HTR-8/SVneo (cell line): Measurements from ENCODE around the gene USP9X.
"Not testable (repeated sequence)": the region's sequence is repeated elsewhere in the genome, so short reads cannot be mapped to it uniquely, and the experiment has no call there.

Experiments
- DNase-seq: peaks from one replicate; pipeline ENCODE4 v3.0.0; 2011; ENCODE audit warnings: low spot score, mixed read lengths; ENCODE audit not compliant: insufficient read length
- FAIRE-seq: peaks from 2 replicates; lab custom pipeline; 2011; peaks lifted over from hg19 to GRCh38; lab: Jason Lieb, UNC

USP9X gene

DNA sequence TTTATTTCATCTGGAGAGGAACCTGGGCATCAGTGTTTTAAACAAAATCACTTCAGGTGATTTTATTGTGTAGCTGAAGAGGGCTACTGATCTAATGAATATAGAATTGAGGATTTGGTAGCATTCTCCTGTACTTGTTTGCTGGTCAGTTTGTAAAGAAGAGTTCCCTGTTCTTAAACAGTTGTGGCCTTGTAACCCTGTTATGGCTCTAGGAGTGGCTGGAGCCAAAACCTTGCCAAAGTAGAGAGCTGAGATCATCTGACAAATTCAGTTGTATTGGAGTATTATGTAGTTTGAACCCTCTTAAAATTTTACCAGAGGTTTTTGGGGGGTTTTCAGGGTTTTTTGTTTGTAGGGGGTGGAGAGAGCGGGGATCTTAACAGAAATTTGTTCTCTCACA lies 36.5 kb downstream of the USP9X start:
- DNase-seq (no peak), FAIRE-seq (no peak)

DNA sequence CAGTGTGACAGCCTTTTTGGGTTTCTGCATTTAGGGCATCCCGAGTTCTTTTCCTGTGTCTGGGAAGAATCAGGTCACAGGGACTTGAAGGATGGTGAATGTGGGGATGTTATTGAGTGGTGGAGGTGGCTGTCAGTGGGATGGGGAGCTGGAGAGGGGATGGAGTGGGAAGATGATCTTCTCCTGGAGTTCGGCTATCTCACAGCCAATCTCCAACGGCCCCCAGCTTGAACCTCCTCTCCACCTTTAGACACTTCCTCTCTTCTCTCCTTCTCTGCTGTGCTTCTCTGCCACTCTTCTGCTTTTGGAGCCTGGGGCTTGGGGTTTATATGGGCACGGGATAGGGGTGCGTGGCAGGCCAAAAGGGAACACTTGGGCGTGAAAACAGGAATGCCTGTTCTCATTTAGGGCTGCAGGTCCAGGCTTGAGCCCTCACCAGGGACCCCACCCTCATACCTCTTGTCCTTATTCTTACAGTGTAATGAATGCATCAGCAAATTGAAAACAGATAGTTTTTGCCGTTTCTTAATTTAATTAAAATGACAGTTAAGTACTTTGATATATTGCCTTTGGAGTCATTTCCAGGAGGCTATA lies 37.5 kb downstream of the USP9X start:
- DNase-seq = no peak
- no peak for FAIRE-seq

DNA sequence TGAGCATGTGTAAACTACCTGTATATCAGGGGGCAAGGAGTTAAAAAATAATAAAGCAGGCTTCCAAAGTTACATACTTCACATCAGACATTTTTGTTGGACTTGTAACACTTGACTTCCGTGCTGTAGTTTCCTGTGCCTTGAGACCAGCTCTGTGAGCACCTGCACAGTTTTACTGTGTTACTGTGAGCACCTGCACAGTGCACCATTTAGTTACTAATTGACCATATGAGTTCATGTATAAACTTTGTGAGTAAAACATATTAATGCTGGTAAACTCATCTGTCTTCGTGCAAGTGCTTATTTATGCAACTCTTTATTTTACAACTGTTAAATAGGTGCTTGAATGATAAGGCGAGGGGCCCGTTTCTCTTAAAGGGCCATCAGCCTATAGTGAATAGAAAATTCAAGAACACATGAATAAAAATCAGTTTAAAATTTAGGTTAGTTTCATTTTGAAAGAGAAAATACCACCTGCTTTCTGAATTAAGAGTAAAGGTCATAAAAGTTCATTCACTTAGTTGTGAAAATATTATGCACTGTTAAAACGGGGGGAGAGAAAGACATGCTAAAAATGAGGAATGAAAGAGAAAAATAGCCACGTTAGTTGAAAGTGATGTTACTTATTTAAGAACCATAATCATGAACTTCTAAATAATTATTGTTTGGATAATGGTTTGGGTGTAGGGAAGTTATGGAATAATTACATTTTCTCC lies 42.4 kb downstream of the USP9X start:
- DNase-seq (no peak), FAIRE-seq (no peak)

DNA sequence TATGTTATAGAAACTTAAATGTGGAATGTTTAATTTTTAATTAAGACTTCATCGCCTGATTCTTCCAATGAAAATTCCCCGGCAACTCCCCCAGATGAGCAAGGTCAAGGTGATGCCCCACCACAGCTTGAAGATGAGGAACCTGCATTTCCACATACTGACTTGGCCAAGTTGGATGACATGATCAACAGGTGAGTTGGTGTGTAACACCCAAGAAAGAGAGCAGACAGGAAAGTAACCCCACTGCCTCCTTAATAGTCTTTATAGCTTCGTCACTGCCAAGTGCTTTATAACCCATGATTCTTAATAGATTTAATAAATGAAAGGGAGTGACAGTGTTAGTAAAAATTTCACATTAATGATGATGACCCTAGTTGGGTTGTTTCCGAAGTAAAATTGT lies 43.7 kb downstream of the USP9X start:
- no peak for FAIRE-seq

DNA sequence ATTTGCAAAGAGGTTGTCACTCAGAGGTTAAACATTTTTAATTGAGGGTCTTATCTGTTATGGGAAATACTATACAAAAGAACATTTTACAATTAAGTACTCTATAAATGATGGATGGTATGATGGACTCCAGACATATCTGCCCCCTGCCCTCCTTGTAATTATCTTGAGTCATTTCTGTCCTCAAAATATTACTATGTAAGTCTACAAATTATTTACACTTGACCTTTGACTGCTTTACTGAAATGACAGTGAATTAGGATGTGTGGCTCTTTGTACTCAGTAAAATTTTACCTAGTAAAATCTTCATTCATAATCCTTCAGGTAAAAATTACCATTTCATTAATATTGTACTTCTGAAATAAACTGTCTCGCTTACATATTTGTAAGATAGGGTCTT lies 46.5 kb downstream of the USP9X start:
- no peak for FAIRE-seq
- DNase-seq = no peak

More for the DNA sequence above, 43.7 kb downstream of the USP9X start:
- no peak for DNase-seq

DNA sequence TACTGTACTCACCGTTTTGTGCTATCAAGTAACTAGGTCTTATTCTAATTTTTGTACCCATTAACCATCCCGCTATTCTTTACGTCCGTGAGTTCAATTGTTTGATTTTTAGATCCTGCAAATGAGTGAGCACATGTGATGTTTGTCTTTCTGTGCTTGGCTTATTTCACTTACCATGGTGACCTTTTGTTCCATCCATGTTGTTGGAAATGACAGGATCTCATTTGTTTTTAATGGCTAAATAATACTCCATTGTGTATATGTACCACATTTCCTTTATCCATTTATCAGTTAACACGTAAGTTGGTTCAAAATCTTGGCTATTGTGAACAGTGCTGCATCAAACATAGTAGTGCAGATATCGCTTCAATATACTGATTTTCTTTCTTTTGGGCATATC lies 48.3 kb downstream of the USP9X start:
- FAIRE-seq = no peak
- no peak for DNase-seq

DNA sequence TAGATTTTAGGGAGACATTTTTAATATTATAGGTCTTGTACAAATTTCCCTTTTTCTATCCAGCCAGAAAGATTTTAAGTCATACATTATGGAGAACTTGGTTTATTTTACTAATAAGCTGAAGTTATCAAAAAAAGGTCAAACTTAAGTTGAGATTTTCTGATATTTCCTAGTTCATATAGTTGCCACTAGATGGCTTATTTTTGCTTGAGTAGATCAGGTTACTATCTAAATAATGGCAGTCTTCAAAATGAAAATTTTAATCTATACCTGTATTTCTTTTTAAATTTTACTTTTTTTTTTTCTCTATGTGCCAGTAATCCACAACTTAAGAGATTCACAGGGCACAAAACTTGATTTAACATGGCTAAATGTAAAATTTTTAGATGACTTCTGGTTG lies 52.3 kb downstream of the USP9X start:
- DNase-seq = no peak
- no peak for FAIRE-seq

DNA sequence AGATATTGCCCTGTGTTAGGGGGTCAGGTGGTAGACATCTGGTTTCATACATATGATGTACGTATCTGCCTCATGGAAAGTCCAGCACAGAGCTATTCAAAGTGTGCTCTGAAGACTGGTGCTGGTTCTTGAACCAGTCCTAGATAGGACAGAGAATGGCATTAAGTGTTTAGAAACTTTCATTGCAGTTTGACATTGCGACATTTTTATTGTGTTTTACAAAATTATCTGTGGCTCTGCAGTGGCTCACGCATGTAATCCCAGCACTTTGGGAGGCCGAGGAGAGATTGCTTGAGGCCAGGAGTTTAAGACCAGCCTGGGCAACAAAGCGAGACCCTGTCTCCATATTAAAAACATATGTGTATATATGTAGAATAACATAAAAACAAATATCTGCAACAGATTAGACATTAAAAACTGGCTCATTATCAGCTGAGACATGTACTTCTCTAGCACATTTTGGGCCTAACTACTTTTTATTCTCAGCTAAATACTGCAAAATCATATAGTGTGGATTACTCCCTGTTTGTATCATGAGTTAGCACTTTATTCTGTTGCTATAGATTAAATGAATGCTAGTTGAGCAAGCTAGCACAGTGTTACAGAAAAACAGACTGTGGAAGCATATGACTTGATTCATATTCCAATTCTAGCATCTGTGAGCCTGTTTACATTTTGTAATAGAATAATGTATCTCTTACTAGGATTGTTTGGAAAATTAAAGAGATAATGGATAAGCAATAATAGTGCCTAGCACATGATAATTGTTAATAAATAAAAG lies 57.1 kb downstream of the USP9X start:
- no peak for DNase-seq
- FAIRE-seq = no peak

DNA sequence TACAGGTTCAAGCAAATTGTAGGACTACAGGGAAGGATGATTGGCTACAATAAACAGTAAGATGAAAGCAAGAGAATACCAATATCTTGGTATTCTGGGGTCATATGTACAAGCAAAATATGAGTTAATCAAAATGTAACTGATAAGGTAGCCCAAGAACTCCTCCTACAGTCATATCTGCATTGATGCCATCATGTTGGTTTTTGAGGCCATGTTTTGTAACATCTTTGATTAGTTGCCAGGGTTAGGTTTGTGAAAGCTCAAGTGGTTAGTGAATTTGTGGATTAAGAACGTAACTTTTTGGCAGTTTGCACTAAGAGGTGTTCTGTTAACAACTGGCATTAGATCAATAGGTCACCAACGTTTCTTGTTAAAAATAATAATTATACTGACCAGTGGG lies 59.6 kb downstream of the USP9X start:
- DNase-seq (no peak), FAIRE-seq (no peak)

DNA sequence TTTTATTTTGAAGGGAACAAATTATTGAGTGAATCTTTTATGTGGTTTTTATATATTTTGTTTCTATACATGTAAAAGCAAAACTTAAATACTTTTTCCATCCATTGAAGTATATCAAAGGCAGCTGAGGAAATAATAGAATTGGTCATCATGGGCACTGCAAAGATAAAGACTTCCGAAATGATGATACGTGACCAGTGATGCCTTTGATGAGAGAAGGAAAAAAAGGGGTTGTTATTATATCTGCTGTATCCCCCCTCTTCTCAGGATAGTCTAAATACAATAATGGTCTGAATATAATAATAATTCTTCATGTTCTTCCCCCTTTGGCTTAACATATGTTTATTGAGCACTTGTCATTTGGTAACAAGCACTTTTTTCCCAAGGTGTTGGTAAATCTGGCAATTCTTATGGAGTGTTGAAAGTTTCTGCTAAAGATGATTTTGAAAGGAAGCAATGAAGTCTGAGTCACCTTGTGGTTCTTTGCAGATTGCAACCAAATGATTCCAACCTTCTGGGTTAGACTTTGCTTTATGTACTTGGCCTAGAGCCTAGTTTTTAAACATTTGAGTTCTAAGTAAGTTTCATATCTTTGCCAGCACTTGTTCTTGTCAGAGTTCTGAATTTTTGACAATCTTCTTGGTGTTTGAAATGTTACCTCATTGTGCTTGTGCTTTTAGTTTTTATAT lies 60.8 kb downstream of the USP9X start:
- peak; percentile 8 for DNase-seq
- no peak for FAIRE-seq

DNA sequence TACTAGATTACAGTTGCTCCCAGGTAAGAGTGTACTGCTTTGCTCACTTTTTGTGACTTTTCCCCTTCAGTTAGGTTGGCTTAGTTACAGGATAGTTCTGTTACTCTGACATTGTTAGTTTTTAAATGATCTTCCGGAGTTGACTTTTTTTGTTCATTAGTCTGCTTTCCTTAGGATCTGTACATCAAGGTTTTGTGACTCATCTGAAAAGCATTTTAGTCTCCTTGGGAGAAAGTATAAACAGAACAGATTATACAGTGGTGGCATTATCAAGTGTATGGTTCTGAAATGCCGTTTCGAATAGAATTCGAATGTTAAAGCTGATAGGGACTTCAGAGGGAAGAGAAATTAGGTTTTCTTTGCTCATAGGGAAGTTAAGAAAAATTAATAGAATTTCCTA lies 63.3 kb downstream of the USP9X start:
- no peak for FAIRE-seq

DNA sequence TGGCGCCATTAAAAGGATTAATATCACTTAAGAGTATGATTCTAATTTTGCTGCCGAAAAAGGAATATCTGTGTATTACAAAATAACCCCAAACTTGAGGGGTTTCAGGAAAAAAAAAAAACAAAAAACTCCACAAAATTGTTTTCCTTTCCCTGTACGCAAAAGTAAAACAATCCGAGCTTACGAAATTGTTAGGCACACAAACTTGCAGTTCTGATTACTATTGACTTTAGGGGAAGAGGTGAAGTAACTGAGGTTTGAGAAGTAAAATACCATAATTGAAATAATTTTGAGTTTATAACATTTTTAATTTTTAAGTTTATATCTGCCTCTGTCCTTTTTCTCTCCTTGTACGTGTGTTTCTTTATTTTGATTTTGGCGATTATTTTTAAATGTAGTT lies 64.8 kb downstream of the USP9X start:
- FAIRE-seq = no peak
- no peak for DNase-seq

More for the DNA sequence above, 63.3 kb downstream of the USP9X start:
- DNase-seq = peak; percentile 57

DNA sequence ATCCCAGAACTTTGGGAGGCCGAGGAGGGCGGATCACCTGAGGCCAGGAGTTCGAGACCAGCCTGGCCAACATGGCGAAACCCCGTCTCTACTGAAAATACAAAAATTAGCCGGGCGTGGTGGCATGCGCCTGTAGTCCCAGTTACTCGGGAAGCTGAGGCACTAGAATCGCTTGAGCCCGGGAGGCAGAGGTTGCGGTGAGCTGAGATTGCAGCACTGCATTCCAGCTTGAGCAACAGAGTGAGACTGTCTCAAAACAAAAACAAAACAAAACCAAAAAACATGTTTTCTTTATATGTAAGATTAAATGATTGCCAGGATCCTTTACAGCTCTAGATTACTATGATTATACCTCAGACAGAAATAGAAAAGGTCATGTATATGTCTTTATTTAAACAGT lies 66.5 kb downstream of the USP9X start:
- DNase-seq, FAIRE-seq: not testable (repeated sequence)

DNA sequence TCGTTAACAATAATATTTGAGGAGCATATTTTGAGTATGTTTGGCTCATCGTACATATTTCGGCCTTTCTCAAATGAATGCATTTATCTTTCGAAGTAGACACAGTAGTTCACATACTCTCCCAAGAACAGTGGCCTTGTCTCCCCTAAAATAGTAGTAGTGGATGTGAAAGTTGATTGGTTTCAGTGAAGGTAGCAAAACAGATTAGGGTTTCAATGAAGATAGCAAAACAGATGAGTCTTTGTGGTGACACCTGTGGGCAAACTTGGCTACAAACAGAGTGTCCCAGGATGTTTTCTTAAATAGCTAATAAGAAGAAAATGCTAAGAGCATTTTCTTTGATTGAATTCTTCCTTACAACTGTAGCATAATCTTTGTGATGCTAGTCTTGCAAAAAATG lies 67.0 kb downstream of the USP9X start:
- no peak for FAIRE-seq
- DNase-seq = no peak

DNA sequence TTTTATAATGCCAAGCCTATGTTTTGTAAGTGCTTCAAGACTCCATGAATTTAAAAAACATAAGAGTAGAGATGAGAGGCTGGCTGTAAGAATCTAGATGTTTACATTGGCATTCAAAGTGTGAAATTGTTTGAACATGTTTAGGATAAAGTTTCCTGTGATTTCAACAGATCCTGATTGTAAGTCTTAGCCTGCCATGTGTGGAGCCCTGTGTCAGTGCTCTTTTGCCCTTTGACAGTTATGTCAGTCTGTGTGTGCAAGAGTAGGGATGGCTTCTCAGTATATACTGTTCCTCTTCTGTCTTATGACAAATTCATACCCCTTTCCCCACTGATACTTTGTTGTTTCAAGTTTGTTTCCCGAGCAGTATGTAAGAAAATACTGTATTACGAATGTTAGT lies 68.2 kb downstream of the USP9X start:
- DNase-seq = no peak
- no peak for FAIRE-seq

DNA sequence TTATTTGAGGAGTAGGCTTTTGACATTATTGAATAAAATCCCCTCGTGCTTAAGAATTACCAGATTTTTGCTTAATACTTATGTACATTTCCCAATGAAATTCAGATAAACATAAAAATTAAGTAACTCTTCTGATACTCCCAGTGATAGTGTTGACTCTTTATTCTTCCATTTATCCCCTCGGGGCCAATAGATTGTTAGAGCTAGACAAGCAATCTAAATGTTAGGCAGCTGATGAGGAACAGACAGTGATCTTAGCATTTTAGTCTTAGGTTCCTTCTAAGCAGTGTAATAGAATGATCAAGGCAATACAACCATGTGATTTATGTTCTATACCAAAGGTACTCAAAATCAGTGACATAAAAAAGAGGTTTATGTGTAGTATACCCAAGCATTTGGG lies 68.7 kb downstream of the USP9X start:
- FAIRE-seq = no peak
- no peak for DNase-seq

DNA sequence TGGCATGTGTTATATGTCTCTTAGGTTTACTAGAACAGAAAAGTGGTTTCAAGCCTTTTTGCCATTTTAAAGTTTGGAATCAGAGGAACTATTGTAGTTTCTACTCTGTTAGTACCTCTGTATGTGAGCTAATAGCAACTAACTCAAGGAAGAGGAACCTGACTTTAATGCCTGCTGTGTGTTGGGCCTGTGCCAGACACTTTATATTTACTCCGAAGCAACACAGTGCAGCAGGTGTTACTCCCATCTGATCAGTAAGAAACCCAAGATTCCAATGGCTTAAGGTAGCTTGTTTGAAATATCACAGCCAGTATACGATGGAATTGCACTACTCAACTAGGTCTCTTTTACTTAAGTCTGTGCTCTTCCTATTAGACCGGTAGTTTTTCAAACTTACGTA lies 79.2 kb downstream of the USP9X start:
- FAIRE-seq = no peak
- no peak for DNase-seq

DNA sequence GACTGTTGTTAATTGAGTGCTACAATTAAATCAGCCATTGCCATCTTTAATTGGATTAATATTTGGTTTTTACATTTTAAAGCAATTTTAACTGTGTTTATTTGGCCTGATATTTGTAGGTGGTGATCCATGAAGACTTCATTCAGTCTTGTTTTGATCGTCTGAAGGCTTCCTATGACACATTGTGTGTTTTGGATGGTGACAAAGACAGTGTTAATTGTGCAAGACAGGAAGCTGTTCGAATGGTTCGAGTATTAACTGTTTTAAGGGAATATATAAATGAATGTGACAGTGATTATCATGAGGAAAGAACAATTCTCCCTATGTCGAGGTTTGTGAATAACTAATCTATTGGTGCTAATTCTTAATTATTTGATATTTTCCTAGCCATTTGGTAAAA lies 82.6 kb downstream of the USP9X start:
- no peak for DNase-seq
- FAIRE-seq = no peak

DNA sequence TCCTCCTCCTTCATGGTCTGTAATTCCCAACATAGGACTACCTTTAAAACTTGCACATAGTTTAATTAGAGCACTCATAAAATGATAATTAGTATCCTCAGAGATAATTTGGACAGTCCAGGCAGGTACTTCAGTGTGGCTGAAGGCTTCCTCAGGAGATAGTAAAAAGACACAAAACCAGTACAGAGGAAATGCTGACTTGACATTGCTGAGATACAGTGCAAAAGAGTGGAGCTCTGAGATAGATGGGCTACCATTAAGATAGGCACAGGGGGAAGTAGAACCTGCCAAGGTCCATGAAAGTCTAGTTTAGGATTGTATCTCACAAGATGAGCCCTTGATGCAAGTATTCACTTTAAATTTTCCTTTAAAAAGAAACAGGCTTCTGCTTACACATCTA lies 91.0 kb downstream of the USP9X start:
- FAIRE-seq (no peak), DNase-seq (no peak)

DNA sequence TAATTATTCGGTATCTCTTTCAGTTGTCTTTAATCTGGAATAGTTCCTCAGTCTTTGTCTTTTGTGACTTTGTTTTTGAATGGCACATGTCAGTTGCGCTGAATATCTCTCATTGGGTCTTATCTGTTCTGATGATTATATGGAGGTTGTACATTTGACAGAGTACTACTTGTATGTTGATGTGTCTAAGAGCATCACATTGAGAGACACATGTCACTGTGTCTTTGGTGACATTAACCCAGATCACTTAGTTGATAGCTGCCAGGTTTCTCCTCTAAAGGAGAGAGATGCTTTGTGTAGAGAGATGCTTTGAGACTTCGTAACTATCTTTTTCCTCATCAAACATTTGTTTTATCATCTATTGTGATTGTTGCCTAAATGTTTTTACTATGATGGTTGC lies 92.1 kb downstream of the USP9X start:
- DNase-seq (no peak), FAIRE-seq (no peak)

DNA sequence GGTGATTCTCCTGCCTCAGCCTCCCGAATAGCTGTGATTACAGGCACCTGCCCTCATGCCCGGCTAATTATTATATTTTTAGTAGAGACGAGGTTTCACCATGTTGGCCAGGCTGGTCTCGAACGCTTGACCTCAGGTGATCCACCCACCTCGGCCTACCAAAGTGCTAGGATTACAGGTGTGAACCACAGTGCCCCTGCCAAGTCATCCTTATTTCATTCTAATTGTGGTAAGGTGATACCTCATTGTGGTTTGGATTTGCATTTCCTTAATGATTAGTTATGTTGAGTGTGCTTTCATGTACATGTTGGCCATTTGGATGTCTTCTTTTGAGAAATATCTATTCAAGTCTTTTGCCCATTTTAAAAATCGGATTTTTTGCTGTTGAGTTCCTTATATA lies 93.0 kb downstream of the USP9X start:
- no peak for DNase-seq
- FAIRE-seq = no peak
